Superior temporal gyrus (tissue), 1 donor: ENCODE data around the gene VAV3.

ENCODE experiments used
- DNase-seq: peaks from one replicate; pipeline ENCODE4 v3.0.0-alpha.2; 2016; ENCODE audit errors: extremely low spot score

Gene VAV3

DNA sequence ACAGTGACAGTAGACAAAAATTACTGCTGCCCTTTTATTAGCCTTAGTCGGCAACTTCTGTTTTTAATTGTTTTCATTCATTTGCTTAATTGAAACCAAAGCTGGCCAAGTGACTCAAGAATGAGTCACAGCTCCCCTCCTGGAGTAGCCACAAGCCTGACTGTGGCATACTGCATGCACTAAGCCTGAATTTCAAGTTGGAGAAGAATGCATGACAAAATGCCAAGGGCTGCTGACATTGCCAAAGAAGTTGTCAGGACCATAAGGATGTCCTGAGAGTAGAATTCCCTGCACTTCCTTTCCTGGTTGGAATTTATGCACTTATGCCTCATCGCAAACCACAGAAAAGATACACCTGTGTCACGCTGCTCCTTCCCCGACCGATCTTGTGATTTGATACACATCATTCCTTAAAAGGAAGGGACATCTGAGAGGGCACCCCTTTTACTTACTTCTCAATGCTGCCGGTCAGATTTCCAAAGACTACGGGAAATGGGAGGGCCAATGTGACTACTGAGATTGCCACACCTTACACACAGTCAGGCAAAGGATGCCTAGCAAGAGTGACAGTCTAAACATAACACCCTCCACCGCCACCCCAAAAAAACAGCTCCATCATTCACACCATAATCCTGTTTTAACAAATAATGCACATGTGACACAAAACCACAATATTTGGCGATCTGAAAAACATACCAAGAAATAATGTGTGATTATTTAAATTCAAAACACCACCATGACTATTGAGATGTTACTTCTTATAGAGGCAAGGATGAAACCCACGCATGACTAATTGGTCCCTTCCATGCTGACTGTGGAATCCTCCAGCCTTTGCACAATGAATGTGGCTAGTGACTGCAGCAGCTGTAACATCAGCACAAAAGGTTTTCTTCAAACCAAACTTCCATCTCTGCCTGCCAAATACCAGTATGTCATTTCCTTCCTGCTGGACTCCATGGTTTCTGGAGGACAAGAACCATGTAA lies 28.2 kb downstream of the VAV3 start:
- no peak for DNase-seq

DNA sequence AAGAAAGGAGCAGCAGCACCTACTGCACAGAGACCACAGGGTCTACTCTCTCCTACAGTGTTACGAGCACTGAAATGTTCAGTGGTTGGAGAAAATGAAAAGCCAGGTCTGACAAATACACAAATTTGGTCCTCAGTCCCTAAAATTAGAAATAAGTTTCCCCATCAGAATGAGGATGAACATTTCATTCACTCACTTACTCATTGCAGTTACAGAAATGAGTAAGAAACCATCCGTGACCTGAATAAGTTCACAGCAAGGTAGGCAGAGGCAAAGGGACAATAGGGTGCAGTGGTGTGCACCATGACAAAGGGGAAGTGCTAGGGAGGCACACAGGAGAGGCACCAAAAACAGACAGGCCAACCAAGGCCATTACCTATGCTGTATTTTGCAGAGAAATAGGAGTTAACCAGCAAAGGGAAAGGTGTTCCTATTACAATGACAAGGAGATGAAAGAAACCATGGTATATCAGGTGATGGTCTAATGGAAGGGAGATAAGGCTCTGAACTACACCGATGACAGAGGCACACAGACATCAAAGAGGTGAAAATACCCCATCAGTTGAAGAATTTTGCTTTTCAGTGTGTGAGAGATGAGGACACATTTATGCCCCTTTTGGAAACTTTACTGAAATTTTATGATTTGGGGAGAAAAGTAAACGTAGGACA lies 29.4 kb downstream of the VAV3 start:
- no peak for DNase-seq

GRCh38 chr1:107934578-107934977 lies 30.4 kb downstream of the VAV3 start:
- no peak for DNase-seq

DNA sequence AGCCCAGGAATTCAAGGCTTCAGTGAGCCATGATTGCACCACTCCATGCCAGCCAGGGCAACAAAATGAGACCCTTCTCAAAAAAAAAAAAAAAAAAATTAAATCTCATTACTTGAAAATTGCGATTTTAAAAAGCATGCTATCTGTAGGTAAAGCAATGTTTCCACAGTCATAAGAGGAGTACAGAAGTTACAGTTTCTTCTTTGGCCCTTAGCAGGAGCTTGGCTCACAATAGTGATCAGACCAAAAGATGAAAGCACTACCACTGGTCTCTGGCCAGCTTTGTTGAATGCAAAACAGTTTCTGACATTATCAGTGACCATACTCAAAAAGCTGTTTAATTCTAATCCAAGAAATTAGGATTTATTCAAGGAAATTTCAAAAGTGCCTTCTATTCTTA lies 31.2 kb downstream of the VAV3 start:
- no peak for DNase-seq

GRCh38 chr1:107930292-107930691 lies 34.7 kb downstream of the VAV3 start:
- no peak for DNase-seq

- DNase-seq, result no peak
Observed at GRCh38 chr1:107927820-107928219, 37.2 kb downstream of the VAV3 start.

GRCh38 chr1:107926436-107927080 lies 38.4 kb downstream of the VAV3 start:
- DNase-seq, result no peak

DNA sequence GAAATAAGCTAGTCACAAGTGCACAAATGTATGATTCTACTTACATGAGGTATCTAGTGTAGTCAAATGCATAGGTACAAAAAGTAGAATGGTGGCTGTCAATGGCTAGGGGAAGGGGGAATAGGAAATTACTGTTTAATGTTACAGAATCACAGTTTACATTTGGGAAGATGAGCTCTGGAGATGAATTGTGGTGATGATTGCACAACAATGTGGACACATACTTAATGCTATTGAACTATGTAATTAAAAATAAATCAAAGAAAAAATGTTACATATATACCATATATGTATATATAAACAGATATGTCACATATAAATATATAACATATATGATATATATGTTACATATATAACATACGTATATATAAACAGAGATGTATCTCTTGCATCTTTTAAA lies 39.4 kb downstream of the VAV3 start:
- DNase-seq, result no peak

GRCh38 chr1:107920999-107921398 lies 44.0 kb downstream of the VAV3 start:
- no peak for DNase-seq

- DNase-seq, result no peak
Observed at GRCh38 chr1:107920561-107920960, 44.4 kb downstream of the VAV3 start.

GRCh38 chr1:107919953-107920352 lies 45.0 kb downstream of the VAV3 start:
- no peak for DNase-seq

DNA sequence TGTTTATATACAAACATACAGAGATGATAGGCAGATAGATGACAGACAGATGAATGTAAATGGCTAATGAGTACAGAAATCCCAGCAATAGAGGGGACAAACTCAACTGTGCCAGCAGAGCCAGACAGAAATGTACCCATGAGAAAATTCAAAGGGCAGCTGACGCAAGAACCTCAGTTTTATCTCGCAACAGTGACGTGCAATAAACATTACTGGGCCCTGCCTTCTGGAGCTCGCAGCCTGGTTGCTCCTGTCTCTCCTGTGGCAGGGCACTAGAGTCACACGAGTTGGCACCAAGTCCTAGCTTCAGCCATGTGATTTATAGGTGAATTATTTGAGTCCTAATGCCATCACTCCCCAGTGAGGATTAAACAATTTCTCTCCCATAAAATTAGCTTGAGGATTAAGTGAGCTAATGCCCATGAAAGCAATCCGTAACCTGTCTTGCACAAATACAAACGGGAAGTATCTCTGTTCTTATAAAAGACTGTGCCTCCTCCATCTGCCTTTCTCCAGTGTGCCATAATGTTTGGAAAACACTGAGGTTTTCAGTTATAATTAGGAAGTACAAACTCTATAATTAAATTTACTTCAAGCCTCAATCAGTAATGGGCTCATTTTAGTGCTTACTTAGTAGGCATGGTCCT lies 50.7 kb downstream of the VAV3 start:
- DNase-seq, result no peak

GRCh38 chr1:107912656-107913055 lies 52.3 kb downstream of the VAV3 start:
- DNase-seq, result no peak

DNA sequence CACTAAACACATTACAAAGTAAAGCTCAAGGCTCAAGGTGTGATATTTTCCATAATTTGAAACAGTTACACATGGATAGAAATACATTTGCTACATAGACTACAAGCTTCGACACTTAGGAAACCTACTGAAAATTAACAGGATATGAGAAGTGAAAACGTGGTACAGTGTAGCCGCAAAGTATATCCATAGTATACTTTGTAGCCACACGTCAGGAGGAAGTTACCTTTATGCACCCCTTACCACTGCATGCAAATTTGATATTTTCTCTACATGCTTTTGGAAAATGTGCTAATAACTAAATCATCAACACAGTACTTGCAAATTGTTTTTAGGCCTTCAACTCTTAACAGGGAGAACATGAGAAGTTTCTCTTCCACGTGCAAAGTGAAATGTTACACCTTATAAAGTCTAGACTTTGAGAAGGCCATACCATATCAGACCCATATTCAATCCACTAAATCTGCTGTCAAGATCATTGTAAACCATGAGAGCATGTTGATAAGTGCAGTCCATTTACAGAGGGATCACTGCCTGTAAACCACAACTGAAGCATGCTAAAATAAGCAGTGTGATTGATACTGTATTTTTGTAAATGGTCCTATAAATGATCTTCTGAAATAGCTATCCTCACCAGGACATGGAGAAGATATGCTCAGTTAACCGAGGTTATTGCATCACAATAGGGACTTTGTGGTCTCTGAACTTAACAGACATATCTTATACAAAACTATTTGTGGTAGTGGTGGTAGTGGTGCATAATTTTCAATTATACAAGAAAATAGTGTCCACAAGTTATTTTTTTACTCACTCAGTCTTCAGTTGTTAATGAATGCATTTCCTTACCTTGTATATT lies 64.7 kb downstream of the VAV3 start:
- DNase-seq, result no peak

DNA sequence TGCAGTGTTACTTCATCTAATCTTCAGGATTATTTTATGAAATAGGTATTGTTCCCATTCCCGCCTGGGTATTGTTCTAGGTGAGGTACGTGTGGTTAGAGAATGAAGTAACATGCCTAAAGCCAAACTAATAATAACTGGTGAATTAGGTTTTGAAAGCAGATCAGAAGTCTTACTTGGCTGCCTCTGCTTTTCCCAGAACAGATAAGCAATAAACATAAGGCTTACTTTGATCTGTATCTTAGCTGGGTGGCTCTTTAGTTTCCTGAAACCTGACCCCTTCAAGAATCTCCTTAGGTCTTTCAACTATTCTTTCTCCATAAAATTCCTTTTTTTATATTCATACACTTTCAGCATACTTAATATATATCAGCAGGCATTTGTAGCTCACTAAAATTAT lies 65.3 kb downstream of the VAV3 start:
- DNase-seq, result no peak

DNA sequence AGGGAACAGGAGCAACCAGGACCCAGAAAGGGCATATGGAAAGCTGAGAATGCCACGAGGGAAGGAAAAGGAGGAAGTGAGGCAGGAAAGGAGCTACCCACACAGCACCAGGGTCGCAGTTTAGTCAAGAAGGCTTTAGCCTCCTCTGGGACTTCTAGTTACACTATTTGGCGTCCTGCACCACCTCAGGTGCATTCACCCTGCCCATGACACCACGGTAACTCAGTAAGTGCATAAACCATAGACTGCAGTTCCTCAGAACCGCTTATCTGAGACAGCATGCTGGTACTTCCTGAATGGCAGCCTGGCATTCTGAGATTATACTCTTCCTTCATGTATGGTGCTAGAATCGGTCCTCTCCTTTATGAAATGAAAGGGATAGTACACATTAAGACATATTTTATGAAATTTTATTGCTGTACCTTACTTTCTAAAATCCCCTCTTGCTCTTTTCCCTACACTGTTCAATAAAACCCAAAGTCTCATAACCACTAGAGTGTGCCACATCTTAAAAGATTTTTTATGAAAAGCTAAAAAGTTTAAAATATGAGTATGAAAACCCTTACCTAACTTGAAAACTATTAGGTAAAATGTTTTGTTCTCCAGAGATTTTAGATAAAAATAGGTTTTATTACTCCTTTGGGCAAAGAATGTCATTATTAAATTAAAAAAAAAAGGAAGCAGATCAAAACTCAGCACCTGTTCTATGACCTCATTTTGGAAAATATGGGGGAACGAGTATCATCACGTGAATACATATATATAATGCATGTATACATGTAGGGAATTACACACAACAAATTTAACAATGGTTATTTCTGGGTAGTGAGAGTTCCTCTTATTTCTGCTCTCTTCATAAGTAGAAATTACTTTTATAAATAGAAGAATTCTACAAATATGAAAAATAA lies 67.3 kb downstream of the VAV3 start:
- DNase-seq, result no peak

- no peak for DNase-seq
Observed at GRCh38 chr1:107896936-107897335, 68.0 kb downstream of the VAV3 start.

- DNase-seq, result no peak
Observed at GRCh38 chr1:107896401-107896800, 68.6 kb downstream of the VAV3 start.

GRCh38 chr1:107895403-107896191 lies 69.4 kb downstream of the VAV3 start:
- no peak for DNase-seq
